ENCODE data around the gene TOP3A.
A peak's percentile ranks its signal among the peaks of the same experiment; 100 is the strongest.

Gene TOP3A

GRCh38 chr17:18240449-18240848 lies 74.3 kb downstream of the TOP3A start:
- peaks cover 4% of the 10 kb centered on the region for H3K4me1 Mint-ChIP-seq
- no peak for DNase-seq
- no peak overlapping the region for H3K27ac Mint-ChIP-seq
- no peak overlapping the region for H3K4me3 Mint-ChIP-seq
- H3K36me3 Mint-ChIP-seq (ENCODE audit: low read depth): peaks cover 34% of the 10 kb centered on the region
- H3K9me3 Mint-ChIP-seq: no peaks in the 10 kb centered on the region
- no peak for TF ChIP-seq CTCF (IDR thresholded peaks at IDR 0.05)
- no peaks in the 10 kb centered on the region for H3K27me3 Mint-ChIP-seq (ENCODE audit: low read depth, poor library complexity)

- no peaks in the 10 kb centered on the region for H3K9me3 Mint-ChIP-seq
- DNase-seq: no peak
These were observed 76.5 kb downstream of the TOP3A start for GRCh38 chr17:18238299-18238698.

GRCh38 chr17:18237461-18237860 lies 77.3 kb downstream of the TOP3A start:
- Mint-ChIP-seq H3K27ac (no peak overlapping the region), H3K27me3 (ENCODE audit: low read depth, poor library complexity) (no peaks in the 10 kb centered on the region), H3K4me1 (peaks cover 4% of the 10 kb centered on the region), H3K36me3 (ENCODE audit: low read depth) (peaks cover 33% of the 10 kb centered on the region), H3K4me3 (no peak overlapping the region), H3K9me3 (no peaks in the 10 kb centered on the region)
- TF ChIP-seq CTCF (IDR thresholded peaks at IDR 0.05): no peak
- no peak for DNase-seq

More at GRCh38 chr17:18238299-18238698, 76.5 kb downstream of the TOP3A start:
- no peak overlapping the region for H3K4me3 Mint-ChIP-seq
- no peak overlapping the region for H3K27ac Mint-ChIP-seq
- no peaks in the 10 kb centered on the region for H3K27me3 Mint-ChIP-seq (ENCODE audit: low read depth, poor library complexity)
- peaks cover 33% of the 10 kb centered on the region for H3K36me3 Mint-ChIP-seq (ENCODE audit: low read depth)
- peaks cover 4% of the 10 kb centered on the region for H3K4me1 Mint-ChIP-seq
- no peak for TF ChIP-seq CTCF (IDR thresholded peaks at IDR 0.05)

- Mint-ChIP-seq H3K27ac (no peak overlapping the region), H3K36me3 (ENCODE audit: low read depth) (peaks cover 33% of the 10 kb centered on the region), H3K27me3 (ENCODE audit: low read depth, poor library complexity) (no peaks in the 10 kb centered on the region), H3K4me3 (no peak overlapping the region), H3K9me3 (no peaks in the 10 kb centered on the region), H3K4me1 (peaks cover 10% of the 10 kb centered on the region)
- no peak for DNase-seq
- no peak for TF ChIP-seq CTCF (IDR thresholded peaks at IDR 0.05)
These were observed 78.3 kb downstream of the TOP3A start for GRCh38 chr17:18236494-18236893.

GRCh38 chr17:18235743-18236256 lies 79.0 kb downstream of the TOP3A start:
- Mint-ChIP-seq H3K36me3 (ENCODE audit: low read depth) (peaks cover 33% of the 10 kb centered on the region), H3K4me3 (no peak overlapping the region), H3K4me1 (peaks cover 17% of the 10 kb centered on the region), H3K9me3 (no peaks in the 10 kb centered on the region), H3K27ac (peak overlapping the region; percentile 48), H3K27me3 (ENCODE audit: low read depth, poor library complexity) (no peaks in the 10 kb centered on the region)
- DNase-seq: no peak
- no peak for TF ChIP-seq CTCF (IDR thresholded peaks at IDR 0.05)

- H3K27me3 Mint-ChIP-seq (ENCODE audit: low read depth, poor library complexity): no peaks in the 10 kb centered on the region
- H3K36me3 Mint-ChIP-seq (ENCODE audit: low read depth): peaks cover 33% of the 10 kb centered on the region
- no peak overlapping the region for H3K4me3 Mint-ChIP-seq
- peaks cover 24% of the 10 kb centered on the region for H3K4me1 Mint-ChIP-seq
- DNase-seq: no peak
- no peak overlapping the region for H3K27ac Mint-ChIP-seq
- H3K9me3 Mint-ChIP-seq: no peaks in the 10 kb centered on the region
- no peak for TF ChIP-seq CTCF (IDR thresholded peaks at IDR 0.05)
These were observed 79.9 kb downstream of the TOP3A start for GRCh38 chr17:18234853-18235380.
